AG04450 (cell line): ENCODE measurements around the gene ATP6V0A1. TPM values are rescaled to one million over a fixed set of nuclear protein-coding genes. Genes with fewer than 3 reads are reported as not detected.
A peak's percentile ranks its signal among the peaks of the same experiment; 100 is the strongest.
"Not testable (repeated sequence)": the region's sequence is repeated elsewhere in the genome, so short reads cannot be mapped to it uniquely, and the experiment has no call there.

Source experiments
- CTCF ChIA-PET: fragments of 300-600, 350-600 bp; formaldehyde crosslinking; extraction: SDS; loops from one replicate; lab custom pipeline; 2022; ENCODE audit warnings: antibody characterized with exemption, inconsistent platforms; lab: Charles Lee
- POLR2A ChIA-PET: fragments of 350-600 bp; formaldehyde crosslinking; extraction: SDS; loops from one replicate; lab custom pipeline; 2021; ENCODE audit warnings: antibody characterized with exemption, inconsistent platforms; lab: Yijun Ruan, JAX
- DNase-seq: peaks from one replicate; pipeline ENCODE4 v3.0.0-alpha.2; 2011; ENCODE audit warnings: low read depth, low spot score
- H3K27ac ChIP-seq: one replicate; pipeline ENCODE4 v1.5.1; 2012; ENCODE audit warnings: low read depth, low read length, control low read depth
- H3K27me3 ChIP-seq: one replicate; pipeline ENCODE4 v1.6.0; 2012; ENCODE audit warnings: low read length; ENCODE audit not compliant: control insufficient read depth, insufficient read depth
- H3K4me3 ChIP-seq: 2 replicates; pipeline ENCODE4 v1.5.1; 2011; ENCODE audit warnings: mild to moderate bottlenecking, low read depth, low read length, control low read depth
- H3K9me3 ChIP-seq: 2 replicates; pipeline ENCODE4 v1.5.1; 2012; ENCODE audit warnings: low read length; ENCODE audit not compliant: control insufficient read depth, insufficient read depth
- CTCF ChIP-seq: IDR thresholded peaks from 2 replicates; pipeline ENCODE4 v1.5.1; 2011; ENCODE audit warnings: low read depth, low read length, control low read depth, inconsistent platforms
- polyA plus RNA-seq: library from polyadenylated mRNA; depleted of rRNA; stranded (reverse); fragments of >200 nt; gene quantifications from 2 replicates; pipeline ENCODE4 v1.2.3, GENCODE V29; 2011

ATP6V0A1 gene
- polyA plus RNA-seq, 1 experiment: 22.3 TPM

- ChIA-PET CTCF (interaction anchor here (1.0 to 1.8 kb wide), 3 partner anchors 19 to 315 kb away, joined by 3 to 6 read pairs (median 4); partner anchors contain the start of gene CAVIN1), POLR2A (interaction anchor here (0.6 to 2.2 kb wide), 11 partner anchors 9 to 606 kb away, joined by 3 to 17 read pairs (median 5); partner anchors contain the start of genes CAVIN1, MLX and ODAD4)
- no peaks in the 10 kb centered on the region for H3K27me3 ChIP-seq
- H3K4me3 ChIP-seq: peak overlapping the region; percentile 69
- no peak for TF ChIP-seq CTCF
- H3K9me3 ChIP-seq: no peaks in the 10 kb centered on the region; the same call in 1 of the 2 replicates
- H3K27ac ChIP-seq: peak overlapping the region; percentile 21
- DNase-seq: peak; percentile 62
Measured at GRCh38 chr17:42536372-42537155, 77.9 kb downstream of the ATP6V0A1 start.

GRCh38 chr17:42537156-42537805, 78.6 kb downstream of the ATP6V0A1 start:
- Histone ChIP-seq H3K9me3 (no peaks in the 10 kb centered on the region; the same call in 1 of the 2 replicates), H3K27me3 (no peaks in the 10 kb centered on the region), H3K4me3 (peak overlapping the region; percentile 69), H3K27ac (peak overlapping the region; percentile 21)
- ChIA-PET POLR2A (interaction anchor here (0.6 to 2.2 kb wide), 7 partner anchors 8 to 607 kb away, joined by 3 to 17 read pairs (median 5); partner anchors contain the start of genes CAVIN1 and ODAD4), CTCF (interaction anchor here (1.0 to 1.3 kb wide), 2 partner anchors 114 to 315 kb away, joined by 3 to 4 read pairs; partner anchors contain the start of gene CAVIN1)
- no peak for TF ChIP-seq CTCF
- no peak for DNase-seq

GRCh38 chr17:42537826-42538451, 79.3 kb downstream of the ATP6V0A1 start:
- TF ChIP-seq CTCF: no peak
- Histone ChIP-seq H3K27me3 (no peaks in the 10 kb centered on the region), H3K9me3 (no peaks in the 10 kb centered on the region; the same call in 1 of the 2 replicates), H3K27ac (no peak overlapping the region), H3K4me3 (no peak overlapping the region)
- POLR2A ChIA-PET: no interaction called here
- CTCF ChIA-PET: no interaction called here
- DNase-seq: no peak

GRCh38 chr17:42538482-42538881, 79.8 kb downstream of the ATP6V0A1 start:
- Histone ChIP-seq H3K27me3 (no peaks in the 10 kb centered on the region), H3K4me3 (no peak overlapping the region), H3K27ac (no peak overlapping the region), H3K9me3 (no peaks in the 10 kb centered on the region; the same call in 1 of the 2 replicates)
- DNase-seq: no peak
- CTCF ChIA-PET: no interaction called here
- TF ChIP-seq CTCF: no peak
- POLR2A ChIA-PET: no interaction called here

GRCh38 chr17:42540558-42540957, 81.9 kb downstream of the ATP6V0A1 start:
- ChIA-PET POLR2A (interaction anchor here (0.5 kb wide), 1 partner anchor 267 kb away, joined by 3 read pairs; no protein-coding TSS in a partner anchor), CTCF (interaction anchor here (0.7 kb wide), 1 partner anchor 412 kb away, joined by 3 read pairs; no protein-coding TSS in a partner anchor)
- not testable (repeated sequence) for H3K9me3 ChIP-seq, H3K4me3 ChIP-seq, H3K27me3 ChIP-seq, DNase-seq, H3K27ac ChIP-seq
